Umbilical cord (tissue), 2 donors: ENCODE data around the gene CIB1. TPM values are rescaled to one million over a fixed set of nuclear protein-coding genes. Genes with fewer than 3 reads are reported as not detected.
A peak's percentile ranks its signal among the peaks of the same experiment; 100 is the strongest.
"Not testable (repeated sequence)": the region's sequence is repeated elsewhere in the genome, so short reads cannot be mapped to it uniquely, and the experiment has no call there.

Experiments used
- DNase-seq: peaks from one replicate; pipeline ENCODE4 v3.0.0-alpha.2; 2015; ENCODE audit warnings: low spot score
- total RNA-seq: library from RNA; depleted of rRNA; stranded (reverse); fragments of >200 nt; gene quantifications from one replicate; pipeline ENCODE4 v1.2.3, GENCODE V29; 2014; ENCODE audit warnings: low replicate concordance; ENCODE audit not compliant: insufficient read depth

Gene CIB1
- total RNA-seq, 1 donor from 2014 or later: 15.9 TPM

GRCh38 chr15:90200534-90201129, 33.1 kb downstream of the CIB1 start:
- peak; percentile 71 for DNase-seq

DNA sequence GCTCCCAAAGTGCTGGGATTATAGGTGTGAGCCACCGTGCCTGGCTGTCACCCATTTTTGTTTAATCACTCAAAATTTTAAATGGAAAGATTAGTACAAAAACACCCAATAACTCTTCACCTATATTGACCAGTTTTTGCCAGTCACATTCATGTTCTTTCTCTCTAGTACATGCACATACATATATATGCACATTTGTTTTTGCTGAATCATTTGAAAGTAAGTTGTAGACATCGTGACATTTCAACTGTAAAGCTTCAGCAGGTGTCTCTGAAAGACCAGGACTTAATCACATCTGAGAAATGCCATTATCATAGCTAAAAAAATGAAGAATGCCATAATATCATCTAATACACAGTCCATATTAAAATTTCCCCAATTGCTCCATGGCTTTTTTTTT, 39.1 kb downstream of the CIB1 start:
- DNase-seq: no peak

DNA sequence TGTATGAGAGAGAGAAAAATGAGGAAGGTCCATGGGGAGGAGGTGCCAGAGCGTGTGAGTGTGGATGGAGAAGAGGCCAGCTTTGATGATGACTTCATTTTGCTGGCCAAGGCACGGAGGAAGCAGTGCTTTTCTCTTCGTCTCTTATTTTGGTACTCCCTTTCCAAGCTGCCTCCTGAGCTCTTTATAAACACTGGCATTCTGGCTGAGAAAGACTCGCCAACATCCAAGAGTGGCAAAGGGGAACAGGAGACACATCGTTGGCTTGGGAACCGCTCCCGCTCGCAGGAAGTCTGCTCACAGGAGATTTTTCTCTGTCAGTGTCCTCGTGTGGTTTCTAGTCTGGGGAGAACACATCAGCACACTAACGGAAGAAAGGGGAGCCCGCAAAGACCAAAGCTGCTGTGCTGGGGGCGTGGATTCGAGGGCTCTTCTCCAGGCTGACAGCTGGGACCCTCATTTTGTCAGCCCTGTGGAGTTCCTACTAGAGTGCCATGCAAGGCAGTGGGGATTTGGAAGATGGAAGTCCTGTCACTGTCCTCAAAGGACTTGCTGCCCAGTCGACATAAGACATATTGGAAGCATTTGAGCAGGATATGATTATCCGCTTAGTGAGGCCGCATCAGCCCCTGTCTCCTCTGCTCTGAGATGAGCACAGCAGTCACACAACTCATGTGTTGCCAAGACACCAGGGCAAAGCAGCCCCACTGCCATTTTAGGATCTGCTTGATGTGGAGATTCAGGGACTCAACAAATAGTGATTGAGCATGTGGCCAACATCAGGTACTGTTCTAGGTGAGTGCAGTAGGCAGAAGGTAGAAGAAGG, 40.6 kb downstream of the CIB1 start:
- no peak for DNase-seq

DNA sequence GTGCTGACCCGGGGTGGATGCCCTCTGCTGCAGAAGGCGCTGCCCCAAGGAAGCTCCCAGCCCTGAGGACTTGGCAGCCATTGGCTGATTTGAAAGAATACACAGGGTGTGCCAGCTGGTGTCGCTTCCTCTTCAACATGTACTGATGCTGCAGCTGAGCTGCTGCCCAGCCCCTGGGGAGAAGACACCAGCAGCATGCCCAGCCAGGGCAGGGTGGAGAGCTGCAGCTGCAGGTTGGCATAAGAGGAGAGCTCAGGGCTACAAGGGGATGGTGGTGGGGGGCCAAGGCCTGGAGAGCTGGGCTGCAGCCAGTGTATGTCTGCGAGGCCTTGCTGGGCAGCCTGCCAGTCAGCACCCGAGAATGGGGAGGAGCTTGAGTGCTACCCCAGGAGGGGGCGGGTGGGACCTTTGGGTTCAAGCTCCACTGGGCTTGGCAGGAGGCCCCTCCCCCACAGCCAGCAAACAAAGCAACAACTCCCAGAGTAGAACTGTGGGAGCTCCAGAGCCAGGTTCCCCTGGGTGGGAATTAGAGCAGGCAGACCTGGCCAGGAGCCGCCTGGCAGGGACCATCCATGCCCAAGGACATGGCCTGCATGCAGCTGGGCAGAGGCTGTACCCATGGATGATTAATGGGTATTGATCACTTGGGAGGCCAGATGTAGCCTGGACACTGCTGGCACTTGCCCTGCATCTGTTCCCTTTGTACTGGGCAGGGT, 41.8 kb downstream of the CIB1 start:
- DNase-seq: peak; percentile 61

DNA sequence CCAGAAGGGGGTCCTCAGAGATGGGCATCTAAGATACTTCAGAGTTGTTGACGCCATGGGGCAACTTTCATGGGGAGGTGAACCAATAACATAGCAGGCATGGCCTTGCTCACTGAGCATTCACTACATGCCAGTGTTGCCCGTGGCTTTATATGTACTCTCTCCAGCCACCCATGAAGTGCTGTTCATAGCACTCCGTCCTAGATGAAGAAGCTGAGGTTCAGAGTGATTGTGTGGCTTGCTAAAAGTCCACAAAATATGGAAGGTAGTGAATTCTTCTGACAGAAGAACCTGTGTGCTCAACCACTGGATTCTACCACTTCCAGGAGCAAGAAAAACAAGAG, 42.4 kb downstream of the CIB1 start:
- no peak for DNase-seq

GRCh38 chr15:90190606-90191343, 43.0 kb downstream of the CIB1 start:
- DNase-seq: no peak

GRCh38 chr15:90189781-90190467, 43.8 kb downstream of the CIB1 start:
- no peak for DNase-seq

GRCh38 chr15:90188914-90189748, 44.6 kb downstream of the CIB1 start:
- DNase-seq: peak; percentile 77

- not testable (repeated sequence) for DNase-seq
These were observed 45.7 kb downstream of the CIB1 start for GRCh38 chr15:90188065-90188464.

- no peak for DNase-seq
These were observed 46.4 kb downstream of the CIB1 start for GRCh38 chr15:90187257-90187868.

DNA sequence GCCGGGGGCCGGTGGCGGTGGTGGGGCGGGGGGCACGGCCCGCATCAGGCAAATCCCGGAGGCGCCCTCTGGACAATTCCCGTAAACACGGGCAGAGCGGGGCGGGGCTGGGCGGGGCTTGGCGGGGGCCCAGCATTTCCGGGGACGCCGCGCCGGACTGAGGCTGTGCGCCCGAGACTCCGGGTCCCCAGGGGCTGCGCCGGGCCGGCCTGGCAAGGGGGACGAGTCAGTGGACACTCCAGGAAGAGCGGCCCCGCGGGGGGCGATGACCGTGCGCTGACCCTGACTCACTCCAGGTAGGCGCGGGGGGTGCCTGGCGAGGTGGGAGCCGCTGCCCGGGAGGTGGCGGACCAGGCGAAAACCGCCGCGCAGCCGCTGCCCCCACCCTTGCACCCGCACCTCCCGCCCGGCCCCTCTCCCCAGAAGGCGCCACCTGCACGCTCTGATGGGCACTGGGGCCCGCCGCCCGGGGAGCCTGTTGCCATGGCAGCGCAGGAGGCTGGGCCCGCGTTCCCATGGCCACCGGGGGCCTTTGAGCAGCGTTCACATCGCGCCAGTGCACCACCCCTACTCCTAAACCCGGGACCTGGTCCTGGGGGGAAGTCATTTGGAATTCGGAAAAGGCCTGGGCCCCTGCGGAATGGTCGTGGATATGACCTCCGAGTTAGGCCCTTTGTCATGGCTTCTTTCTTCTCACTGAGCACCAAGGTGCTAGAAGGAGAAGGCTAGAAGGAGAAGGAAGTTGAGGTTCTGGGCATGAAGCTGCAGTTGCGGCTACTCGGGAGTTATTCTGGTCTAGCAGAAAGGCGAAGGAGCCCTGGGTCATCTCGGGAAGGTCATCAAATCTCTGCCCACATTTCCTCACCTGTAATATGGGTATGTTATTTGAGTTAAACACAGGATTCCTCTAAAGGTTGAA, 48.7 kb downstream of the CIB1 start:
- DNase-seq: peak; percentile 48

GRCh38 chr15:90184119-90184785, 49.5 kb downstream of the CIB1 start:
- DNase-seq: peak; percentile 83

DNA sequence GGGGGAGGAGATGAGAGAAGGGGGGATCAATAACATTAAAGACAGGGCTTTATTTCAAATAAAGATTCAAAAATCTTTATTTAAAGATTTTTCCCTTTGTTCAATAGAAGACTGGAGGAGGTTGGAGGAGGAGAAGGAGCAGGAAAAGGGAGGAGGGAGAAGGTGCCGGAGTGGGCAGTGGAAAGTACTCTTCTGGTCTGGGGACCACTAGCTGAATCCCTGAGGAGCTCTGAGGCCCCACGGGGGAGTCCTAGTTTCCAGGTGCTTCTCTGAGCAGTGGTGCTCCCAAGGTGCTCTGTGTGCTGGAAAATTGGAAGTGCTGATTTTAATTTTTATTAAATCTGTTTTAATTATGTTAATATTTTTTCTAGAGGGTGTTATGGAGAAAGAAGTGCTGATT, 52.0 kb downstream of the CIB1 start:
- DNase-seq: no peak

Other genes starting within 250 kb of the CIB1 start
- 9.4 TPM for gene ZNF710, start 232.6 kb downstream of the CIB1 start, total RNA-seq
- 90.8 TPM for gene IDH2, start 131.5 kb downstream of the CIB1 start, total RNA-seq
- gene SEMA4B, start 32.6 kb downstream of the CIB1 start, total RNA-seq: 20.7 TPM
- 6.3 TPM for gene GDPGP1, start 268 bp upstream of the CIB1 start, total RNA-seq
- gene TTLL13, start 15.6 kb upstream of the CIB1 start, total RNA-seq: not detected
- 48.6 TPM for gene NGRN, start 31.7 kb upstream of the CIB1 start, total RNA-seq
- gene ZNF774, start 118.3 kb upstream of the CIB1 start, total RNA-seq: 8.2 TPM
- 247 TPM for gene IQGAP1, start 154.3 kb upstream of the CIB1 start, total RNA-seq